Measurements from ENCODE around the gene ATP8A2.

The ATP8A2 gene

DNA sequence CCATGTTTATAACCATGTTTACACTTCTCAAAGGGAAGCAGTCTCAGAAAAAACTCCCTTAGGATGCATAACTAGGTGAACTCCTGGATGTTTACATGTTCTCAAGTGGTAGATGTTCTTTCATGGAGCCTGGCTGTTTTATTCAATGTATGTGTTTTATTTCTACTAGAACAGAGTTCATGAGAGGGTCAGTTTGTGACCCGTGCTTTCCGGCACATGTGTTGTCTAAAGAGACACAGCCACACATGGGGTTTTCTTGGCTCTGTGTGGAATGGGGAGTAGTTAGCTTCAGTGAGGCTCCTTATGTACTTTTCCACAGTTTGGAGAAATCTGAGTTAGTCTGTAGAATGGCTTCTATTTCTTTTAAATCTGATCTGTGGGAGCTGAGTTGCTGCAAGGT, 60.9 kb downstream of the ATP8A2 start:
- POLR2A ChIA-PET: no interaction called here
- no peak for DNase-seq (ENCODE audit: extremely low spot score)
- CTCF ChIA-PET: no interaction called here
- TF ChIP-seq, protein P1, sequence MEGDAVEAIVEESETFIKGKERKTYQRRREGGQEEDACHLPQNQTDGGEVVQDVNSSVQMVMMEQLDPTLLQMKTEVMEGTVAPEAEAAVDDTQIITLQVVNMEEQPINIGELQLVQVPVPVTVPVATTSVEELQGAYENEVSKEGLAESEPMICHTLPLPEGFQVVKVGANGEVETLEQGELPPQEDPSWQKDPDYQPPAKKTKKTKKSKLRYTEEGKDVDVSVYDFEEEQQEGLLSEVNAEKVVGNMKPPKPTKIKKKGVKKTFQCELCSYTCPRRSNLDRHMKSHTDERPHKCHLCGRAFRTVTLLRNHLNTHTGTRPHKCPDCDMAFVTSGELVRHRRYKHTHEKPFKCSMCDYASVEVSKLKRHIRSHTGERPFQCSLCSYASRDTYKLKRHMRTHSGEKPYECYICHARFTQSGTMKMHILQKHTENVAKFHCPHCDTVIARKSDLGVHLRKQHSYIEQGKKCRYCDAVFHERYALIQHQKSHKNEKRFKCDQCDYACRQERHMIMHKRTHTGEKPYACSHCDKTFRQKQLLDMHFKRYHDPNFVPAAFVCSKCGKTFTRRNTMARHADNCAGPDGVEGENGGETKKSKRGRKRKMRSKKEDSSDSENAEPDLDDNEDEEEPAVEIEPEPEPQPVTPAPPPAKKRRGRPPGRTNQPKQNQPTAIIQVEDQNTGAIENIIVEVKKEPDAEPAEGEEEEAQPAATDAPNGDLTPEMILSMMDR (IDR thresholded peaks at IDR 0.05; ENCODE audit: control extremely low read depth, extremely low read depth, low read depth, missing control alignments): no peak

DNA sequence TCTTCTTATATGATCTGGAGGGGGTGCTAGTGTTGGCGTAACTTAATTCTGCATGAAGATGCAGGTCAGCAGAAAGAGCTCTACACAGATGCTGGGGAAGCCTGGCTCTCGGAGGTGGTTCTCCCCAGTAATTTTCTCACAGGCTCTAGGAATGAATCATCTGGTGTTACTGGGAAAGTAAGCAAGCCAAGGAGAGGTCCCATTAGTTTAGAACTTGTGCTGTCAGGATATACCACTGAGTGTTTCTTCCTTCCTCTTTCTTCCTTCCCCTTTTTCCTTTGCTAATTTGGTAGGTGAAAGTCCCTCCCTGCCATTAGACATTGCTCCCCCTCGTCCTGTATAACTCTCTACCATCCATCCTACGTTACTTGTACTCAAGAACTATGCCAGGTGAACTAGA, 68.3 kb downstream of the ATP8A2 start:
- POLR2A ChIA-PET: no interaction called here
- TF ChIP-seq, protein P1 (IDR thresholded peaks at IDR 0.05; ENCODE audit: control extremely low read depth, extremely low read depth, low read depth, missing control alignments): no peak
- CTCF ChIA-PET: no interaction called here
- DNase-seq (ENCODE audit: extremely low spot score): no peak

DNA sequence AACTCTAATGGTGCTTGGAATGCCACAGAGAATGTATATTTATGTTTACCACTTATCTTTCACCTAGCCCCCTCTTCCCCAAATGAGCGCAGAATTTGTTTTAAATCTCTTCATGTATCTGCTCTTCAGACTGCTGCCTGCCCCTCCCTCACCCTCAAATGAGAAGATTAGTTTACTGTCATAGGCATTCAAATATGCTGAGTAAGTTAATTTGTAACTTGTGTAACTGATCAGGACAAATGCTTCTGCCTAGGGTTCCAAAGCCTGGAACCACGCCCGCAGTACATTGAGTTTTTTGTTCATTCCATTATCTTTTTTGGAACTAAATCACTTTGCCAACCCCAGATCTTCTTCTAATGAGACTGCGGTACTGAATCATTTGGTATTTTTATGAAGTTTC, 74.5 kb downstream of the ATP8A2 start:
- DNase-seq (ENCODE audit: extremely low spot score): no peak
- TF ChIP-seq, protein P1 (IDR thresholded peaks at IDR 0.05; ENCODE audit: control extremely low read depth, extremely low read depth, low read depth, missing control alignments): no peak
- CTCF ChIA-PET: interaction anchor here (1.1 kb wide), 1 partner anchor 26 kb away, joined by 3 read pairs; no protein-coding TSS in a partner anchor
- POLR2A ChIA-PET: no interaction called here

DNA sequence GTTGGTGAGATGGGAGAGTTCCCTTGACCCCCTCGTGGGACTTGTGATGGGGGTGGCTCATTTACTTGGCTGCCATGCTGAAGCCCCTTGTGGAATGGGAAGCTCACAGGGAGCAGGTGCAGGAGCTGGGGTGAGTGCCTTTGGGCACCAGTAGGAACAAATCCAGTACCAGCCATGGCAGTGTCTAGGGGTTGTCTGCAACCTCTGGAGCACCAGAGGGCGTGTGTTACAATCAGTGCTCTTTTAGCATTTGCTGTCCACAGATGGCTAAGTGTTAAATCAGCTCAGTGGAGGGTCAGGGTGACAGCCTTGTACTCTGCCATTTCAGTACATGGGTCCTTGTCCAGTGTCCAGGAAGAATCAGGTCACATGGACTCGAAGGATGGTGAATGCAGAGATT, 75.6 kb downstream of the ATP8A2 start:
- no peak for DNase-seq (ENCODE audit: extremely low spot score)
- ChIA-PET CTCF (interaction anchor here (1.4 kb wide), 1 partner anchor 11 kb away, joined by 5 read pairs; no protein-coding TSS in a partner anchor), POLR2A (no interaction called here)
- TF ChIP-seq, protein P1 (IDR thresholded peaks at IDR 0.05; ENCODE audit: control extremely low read depth, extremely low read depth, low read depth, missing control alignments): no peak

GRCh38 chr13:25453850-25454365, 82.1 kb downstream of the ATP8A2 start:
- CTCF ChIA-PET: no interaction called here

DNA sequence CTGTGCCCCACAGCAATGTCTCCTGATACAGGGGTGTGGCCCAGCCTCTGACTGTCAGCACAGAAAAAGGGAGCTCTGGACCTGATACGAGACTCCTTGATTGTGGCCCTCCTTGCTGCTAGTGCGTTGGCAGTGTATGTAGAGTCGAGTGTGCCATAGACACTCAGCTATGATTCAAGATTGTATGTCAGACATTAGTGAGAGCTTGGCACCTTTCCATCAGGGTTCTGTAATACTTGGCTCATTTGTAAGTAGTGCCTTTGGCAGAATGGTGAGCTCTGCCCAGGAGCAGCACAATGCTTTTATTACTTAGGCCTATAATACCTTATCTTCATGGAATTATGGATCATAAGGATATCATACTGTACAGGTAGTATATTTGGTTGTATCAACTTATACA, 83.4 kb downstream of the ATP8A2 start:
- no peak for DNase-seq (ENCODE audit: extremely low spot score)
- ChIA-PET POLR2A (no interaction called here), CTCF (interaction anchor here (0.7 to 1.6 kb wide), 2 partner anchors 15 to 18 kb away, joined by 3 to 5 read pairs; no protein-coding TSS in a partner anchor)
- TF ChIP-seq, protein P1 (IDR thresholded peaks at IDR 0.05; ENCODE audit: control extremely low read depth, extremely low read depth, low read depth, missing control alignments): no peak

More at GRCh38 chr13:25453850-25454365, 82.1 kb downstream of the ATP8A2 start:
- POLR2A ChIA-PET: no interaction called here
- no peak for DNase-seq (ENCODE audit: extremely low spot score)
- TF ChIP-seq, protein P1 (IDR thresholded peaks at IDR 0.05; ENCODE audit: control extremely low read depth, extremely low read depth, low read depth, missing control alignments): no peak
